ENCODE measurements around the gene SPACDR. TPM values are rescaled to one million over a fixed set of nuclear protein-coding genes. Genes with fewer than 3 reads are reported as not detected.

SPACDR gene
- total and polyA plus RNA-seq, 9 of the 15 experiments (the other 6 are each of a cell fraction or from before 2014, with no cell fraction given): 0.07 to 0.55 (median 0.14) TPM; not detected in 1

GRCh38 chr7:100444311-100445278 is 19.5 kb downstream of the SPACDR start (continued):
- TF ChIP-seq, protein P1, sequence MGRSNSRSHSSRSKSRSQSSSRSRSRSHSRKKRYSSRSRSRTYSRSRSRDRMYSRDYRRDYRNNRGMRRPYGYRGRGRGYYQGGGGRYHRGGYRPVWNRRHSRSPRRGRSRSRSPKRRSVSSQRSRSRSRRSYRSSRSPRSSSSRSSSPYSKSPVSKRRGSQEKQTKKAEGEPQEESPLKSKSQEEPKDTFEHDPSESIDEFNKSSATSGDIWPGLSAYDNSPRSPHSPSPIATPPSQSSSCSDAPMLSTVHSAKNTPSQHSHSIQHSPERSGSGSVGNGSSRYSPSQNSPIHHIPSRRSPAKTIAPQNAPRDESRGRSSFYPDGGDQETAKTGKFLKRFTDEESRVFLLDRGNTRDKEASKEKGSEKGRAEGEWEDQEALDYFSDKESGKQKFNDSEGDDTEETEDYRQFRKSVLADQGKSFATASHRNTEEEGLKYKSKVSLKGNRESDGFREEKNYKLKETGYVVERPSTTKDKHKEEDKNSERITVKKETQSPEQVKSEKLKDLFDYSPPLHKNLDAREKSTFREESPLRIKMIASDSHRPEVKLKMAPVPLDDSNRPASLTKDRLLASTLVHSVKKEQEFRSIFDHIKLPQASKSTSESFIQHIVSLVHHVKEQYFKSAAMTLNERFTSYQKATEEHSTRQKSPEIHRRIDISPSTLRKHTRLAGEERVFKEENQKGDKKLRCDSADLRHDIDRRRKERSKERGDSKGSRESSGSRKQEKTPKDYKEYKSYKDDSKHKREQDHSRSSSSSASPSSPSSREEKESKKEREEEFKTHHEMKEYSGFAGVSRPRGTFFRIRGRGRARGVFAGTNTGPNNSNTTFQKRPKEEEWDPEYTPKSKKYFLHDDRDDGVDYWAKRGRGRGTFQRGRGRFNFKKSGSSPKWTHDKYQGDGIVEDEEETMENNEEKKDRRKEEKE (IDR thresholded peaks at IDR 0.05; ENCODE audit: borderline replicate concordance in 1 of 2, control insufficient read depth in 1 of 2, low read depth in 2 of 2, low read length in 1 of 2): no peak
- TF ChIP-seq KLF10 (CRISPR knock-in tag; IDR thresholded peaks at IDR 0.05) (no peak), ZKSCAN1 (IDR thresholded peaks at IDR 0.05; ENCODE audit: low read depth, low read length) (no peak), HMGN3 (IDR thresholded peaks at IDR 0.05; ENCODE audit: borderline replicate concordance, extremely low read depth, insufficient read length, low read depth, low read length) (peak; percentile 74), TARDBP (IDR thresholded peaks at IDR 0.05) (no peak), ZKSCAN3 (CRISPR knock-in tag; IDR thresholded peaks at IDR 0.05) (no peak), HNRNPUL1 (IDR thresholded peaks at IDR 0.05; ENCODE audit: low read length) (no peak), NR4A1 (CRISPR knock-in tag; IDR thresholded peaks at IDR 0.05) (peak; percentile 17; the same call in 1 of the 2 replicates), NR4A1 (tag; IDR thresholded peaks at IDR 0.05) (peak; percentile 95), PPARD (CRISPR knock-in tag; IDR thresholded peaks at IDR 0.05) (no peak), RB1 (IDR thresholded peaks at IDR 0.05; ENCODE audit: low read depth) (no peak), SNRNP70 (optimal IDR thresholded peaks at IDR 0.05; ENCODE audit: low read depth, low read length) (no peak), JUN (IDR thresholded peaks at IDR 0.05; ENCODE audit: borderline replicate concordance, low read depth, low read length) (peak; percentile 98), JUN (CRISPR knock-in tag; IDR thresholded peaks at IDR 0.05; ENCODE audit: borderline replicate concordance) (peak; percentile 33; the same call in 1 of the 2 replicates), FOSL1 (tag; conservative IDR thresholded peaks at IDR 0.05) (peak; percentile 90), KDM4B (IDR thresholded peaks at IDR 0.05; ENCODE audit: borderline replicate concordance in 2 of 2, low read depth in 1 of 2) (no peak), CHAMP1 (IDR thresholded peaks at IDR 0.05) (peak; percentile 67; the same call in 1 of the 2 replicates), SIN3A (IDR thresholded peaks at IDR 0.05; ENCODE audit: borderline replicate concordance in 2 of 2, control insufficient read depth in 1 of 2, low read depth in 2 of 2, low read length in 2 of 2) (no peak), PML (IDR thresholded peaks at IDR 0.05; ENCODE audit: low read length) (no peak), SRSF1 (IDR thresholded peaks at IDR 0.05; ENCODE audit: low read depth, low read length) (no peak)
- TF ChIP-seq, protein P2, sequence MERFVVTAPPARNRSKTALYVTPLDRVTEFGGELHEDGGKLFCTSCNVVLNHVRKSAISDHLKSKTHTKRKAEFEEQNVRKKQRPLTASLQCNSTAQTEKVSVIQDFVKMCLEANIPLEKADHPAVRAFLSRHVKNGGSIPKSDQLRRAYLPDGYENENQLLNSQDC (CRISPR knock-in tag; IDR thresholded peaks at IDR 0.05): no peak

Measured in K562 (cell line).